Common myeloid progenitor, CD34-positive (primary cell): ENCODE results near the gene SORT1.

Experiments used
- CTCF ChIA-PET: fragments of 350-600 bp; sonication (Branson Sonifier 250); formaldehyde crosslinking; loops from one replicate; lab custom pipeline; 2021; ENCODE audit warnings: antibody characterized with exemption; lab: Charles Lee
- POLR2A ChIA-PET: fragments of 350-600 bp; sonication (Branson Sonifier 250); formaldehyde crosslinking; loops from one replicate; lab custom pipeline; 2021; ENCODE audit warnings: antibody characterized with exemption; lab: Charles Lee
- DNase-seq, 3 donors: peaks; one replicate each; pipeline versions ENCODE4 v3.0.0 to v3.0.0-alpha.2; 2013
- H3K27ac ChIP-seq, 2 experiments: 1 replicate in 1 of 2; 2 replicates in 1 of 2; pipeline ENCODE4 v1.7.0; 2013; ENCODE audit warnings: inconsistent platforms in 2 of 2, low read length in 2 of 2, mild to moderate bottlenecking in 2 of 2, low read depth in 1 of 2, moderate library complexity in 1 of 2; ENCODE audit not compliant: severe bottlenecking in 2 of 2, insufficient read depth in 1 of 2, poor library complexity in 1 of 2
- H3K27me3 ChIP-seq, 5 experiments: replicated peaks in 2 of 5; 1 replicate in 3 of 5; 2 replicates in 2 of 5; pipeline versions ENCODE4 v1.6.1 to v1.7.0; 2013; ENCODE audit warnings: low read length in 4 of 5, mild to moderate bottlenecking in 2 of 5, moderate library complexity in 2 of 5, inconsistent platforms in 1 of 5; ENCODE audit not compliant: insufficient read depth in 5 of 5, control insufficient read depth in 4 of 5
- H3K36me3 ChIP-seq, 4 experiments: 1 replicate in 2 of 4; 2 replicates in 2 of 4; pipeline versions ENCODE4 v1.6.1 to v1.7.0; 2013; ENCODE audit warnings: low read length in 3 of 4, control low read depth in 1 of 4, mild to moderate bottlenecking in 1 of 4; ENCODE audit not compliant: control insufficient read depth in 4 of 4, insufficient read depth in 4 of 4
- H3K4me1 ChIP-seq, 4 experiments: 1 replicate in 3 of 4; 2 replicates in 1 of 4; pipeline versions ENCODE4 v1.6.1 to v1.7.1; 2013; ENCODE audit warnings: low read length in 3 of 4, mild to moderate bottlenecking in 3 of 4, control low read depth in 1 of 4, inconsistent platforms in 1 of 4, moderate library complexity in 1 of 4; ENCODE audit not compliant: control insufficient read depth in 4 of 4, insufficient read depth in 4 of 4; ENCODE audit errors: control extremely low read depth in 1 of 4
- H3K4me3 ChIP-seq, 7 experiments: 1 replicate in 4 of 7; 2 replicates in 3 of 7; pipeline versions ENCODE4 v1.5.1 to v1.7.0; 2013; ENCODE audit warnings: mild to moderate bottlenecking in 7 of 7, low read length in 6 of 7, moderate library complexity in 6 of 7, inconsistent platforms in 2 of 7, low read depth in 2 of 7, control low read depth in 1 of 7; ENCODE audit not compliant: insufficient read depth in 4 of 7, control insufficient read depth in 1 of 7; ENCODE audit errors: extremely low read depth in 1 of 7
- H3K9me3 ChIP-seq, 5 experiments: 1 replicate in 4 of 5; 2 replicates in 1 of 5; pipeline versions ENCODE4 v1.6.1 to v1.7.1; 2013; ENCODE audit warnings: low read length in 4 of 5, mild to moderate bottlenecking in 2 of 5, inconsistent platforms in 1 of 5, low read depth in 1 of 5, moderate library complexity in 1 of 5; ENCODE audit not compliant: control insufficient read depth in 4 of 5, insufficient read depth in 2 of 5; ENCODE audit errors: control extremely low read depth in 1 of 5
- WGBS: methylation state at CpG from one replicate; pipeline ENCODE4 v1.1.5; 2013; ENCODE audit not compliant: insufficient coverage; 5-methylcytosine and 5-hydroxymethylcytosine counted together

SORT1 gene

GRCh38 chr1:109279615-109280278 lies 118.0 kb downstream of the SORT1 start:
- no peak overlapping the region for H3K4me3 ChIP-seq
- peaks cover 6 to 58% (median 23%) of the 10 kb centered on the region in 4 experiments for H3K4me1 ChIP-seq
- DNase-seq: no peak
- no peaks in the 10 kb centered on the region for H3K9me3 ChIP-seq
- no peak overlapping the region for H3K27ac ChIP-seq
- WGBS: 95% methylated on average over 5 of the region's 5 CpGs
- ChIA-PET POLR2A (no interaction called here), CTCF (interaction anchor here (0.6 to 8.8 kb wide), 7 partner anchors 11 to 258 kb away, joined by 4 to 181 read pairs (median 11); partner anchors contain the start of gene SORT1)
- H3K27me3 ChIP-seq: no peaks in the 10 kb centered on the region
- peaks cover 0 to 17% (median 6%) of the 10 kb centered on the region in 4 experiments for H3K36me3 ChIP-seq

- Histone ChIP-seq H3K4me1 (peaks cover 6 to 61% (median 22%) of the 10 kb centered on the region in 4 experiments), H3K9me3 (no peaks in the 10 kb centered on the region), H3K4me3 (no peak overlapping the region), H3K36me3 (peaks cover 0 to 17% (median 6%) of the 10 kb centered on the region in 4 experiments), H3K27me3 (peaks cover 0 to 5% (median 0%) of the 10 kb centered on the region in 5 experiments), H3K27ac (no peak overlapping the region)
- peak; percentile 62 to 70 (median 63) for DNase-seq
- ChIA-PET POLR2A (interaction anchor here (0.6 kb wide), 1 partner anchor 238 kb away, joined by 3 read pairs; no protein-coding TSS in a partner anchor), CTCF (interaction anchor here (0.6 to 8.8 kb wide), 25 partner anchors 8 to 1601 kb away, joined by 3 to 181 read pairs (median 5); partner anchors contain the start of gene SORT1)
- 90% methylated on average over 6 of the region's 7 CpGs for WGBS
These were observed 120.1 kb downstream of the SORT1 start for GRCh38 chr1:109277434-109278204.

- Histone ChIP-seq H3K4me3 (no peak overlapping the region), H3K27me3 (peaks cover 0 to 5% (median 0%) of the 10 kb centered on the region in 5 experiments), H3K9me3 (no peaks in the 10 kb centered on the region), H3K36me3 (peaks cover 0 to 17% (median 6%) of the 10 kb centered on the region in 4 experiments), H3K4me1 (peaks cover 0 to 44% (median 11%) of the 10 kb centered on the region in 4 experiments), H3K27ac (no peak overlapping the region)
- ChIA-PET CTCF (interaction anchor here (1.0 to 8.8 kb wide), 9 partner anchors 12 to 256 kb away, joined by 3 to 181 read pairs (median 13); partner anchors contain the start of gene SORT1), POLR2A (no interaction called here)
- WGBS: 98% methylated on average over 9 of the region's 9 CpGs
- no peak for DNase-seq
These were observed 121.9 kb downstream of the SORT1 start for GRCh38 chr1:109275706-109276345.

- Histone ChIP-seq H3K27me3 (peaks cover 0 to 5% (median 0%) of the 10 kb centered on the region in 5 experiments), H3K36me3 (peaks cover 0 to 9% (median 1%) of the 10 kb centered on the region in 4 experiments), H3K4me3 (no peak overlapping the region), H3K27ac (no peak overlapping the region), H3K4me1 (peaks cover 0 to 34% (median 9%) of the 10 kb centered on the region in 4 experiments), H3K9me3 (no peaks in the 10 kb centered on the region)
- no peak for DNase-seq
- WGBS: 91% methylated on average over 8 of the region's 24 CpGs
- ChIA-PET POLR2A (no interaction called here), CTCF (interaction anchor here (3.5 to 8.8 kb wide), 2 partner anchors 124 to 258 kb away, joined by 16 to 181 read pairs; partner anchors contain the start of gene SORT1)
These were observed 122.9 kb downstream of the SORT1 start for GRCh38 chr1:109274533-109275476.

- Histone ChIP-seq H3K27ac (no peak overlapping the region), H3K9me3 (no peaks in the 10 kb centered on the region), H3K4me1 (peaks cover 0 to 32% (median 9%) of the 10 kb centered on the region in 4 experiments), H3K36me3 (peaks cover 0 to 5% (median 0%) of the 10 kb centered on the region in 4 experiments), H3K27me3 (peaks cover 0 to 5% (median 0%) of the 10 kb centered on the region in 5 experiments), H3K4me3 (peak overlapping the region in 3 of 7 experiments; percentile 6 to 40 (median 37))
- DNase-seq: no peak
- ChIA-PET POLR2A (no interaction called here), CTCF (interaction anchor here (0.9 to 2.4 kb wide), 2 partner anchors 10 to 124 kb away, joined by 3 to 10 read pairs; partner anchors contain the start of gene SORT1)
- WGBS: 56% methylated on average over 19 of the region's 30 CpGs
These were observed 124.0 kb downstream of the SORT1 start for GRCh38 chr1:109273570-109274288.
